SK-N-SH (cell line): Measurements from ENCODE around the gene PBXIP1. TPM values are rescaled to one million over a fixed set of nuclear protein-coding genes. Genes with fewer than 3 reads are reported as not detected.

Experiments used
- CHD2 ChIP-seq: fragments of 150-350 bp; IDR thresholded peaks from 2 replicates; pipeline ENCODE4 v1.6.1; 2018; ENCODE audit warnings: low read length; ENCODE audit not compliant: partially characterized antibody
- ELF1 ChIP-seq: IDR thresholded peaks from 2 replicates; pipeline ENCODE4 v1.4.0; 2012
- EZH2phosphoT487 ChIP-seq: fragments of 200-600 bp; sonication (generic); IDR thresholded peaks from 2 replicates; pipeline ENCODE4 v1.6.1; 2017; ENCODE audit warnings: low read depth, mixed run types, mild to moderate bottlenecking, antibody characterized with exemption, moderate library complexity, borderline replicate concordance
- FOXM1 ChIP-seq: IDR thresholded peaks from 2 replicates; pipeline ENCODE4 v1.4.0; 2012; ENCODE audit warnings: low read depth, mild to moderate bottlenecking
- GATA2 ChIP-seq: sonication (generic); formaldehyde crosslinking; IDR thresholded peaks from 2 replicates; pipeline ENCODE4 v1.5.0; 2020; ENCODE audit warnings: mild to moderate bottlenecking, missing genetic modification reagents
- JUND ChIP-seq: IDR thresholded peaks from 2 replicates; pipeline ENCODE4 v1.4.0; 2012
- MAX ChIP-seq: IDR thresholded peaks from 2 replicates; pipeline ENCODE4 v1.4.0; 2012; ENCODE audit warnings: low read depth
- MEF2A ChIP-seq: IDR thresholded peaks from 2 replicates; pipeline ENCODE4 v1.4.0; 2012; ENCODE audit warnings: low read depth, borderline replicate concordance
- MXI1 ChIP-seq: IDR thresholded peaks from 2 replicates; pipeline ENCODE4 v1.6.1; 2012; ENCODE audit warnings: mild to moderate bottlenecking, low read depth, low read length, improper control_type of control experiment
- PBX3 ChIP-seq: IDR thresholded peaks from 2 replicates; pipeline ENCODE4; 2012
- POLR2AphosphoS5 ChIP-seq: IDR thresholded peaks from 2 replicates; pipeline ENCODE4 v1.6.1; 2012; ENCODE audit warnings: low read depth, low read length
- RAD21 ChIP-seq: IDR thresholded peaks from 2 replicates; pipeline ENCODE4 v1.6.1; 2012; ENCODE audit warnings: mild to moderate bottlenecking, low read length
- RCOR1 ChIP-seq: fragments of 150-350 bp; IDR thresholded peaks from 2 replicates; pipeline ENCODE4 v1.6.1; 2017; ENCODE audit warnings: antibody characterized with exemption, low read length
- REST ChIP-seq: IDR thresholded peaks from 2 replicates; pipeline ENCODE4 v1.6.1; 2012; ENCODE audit warnings: mild to moderate bottlenecking, low read depth, low read length, moderate library complexity
- RFX5 ChIP-seq: IDR thresholded peaks from 2 replicates; pipeline ENCODE4 v1.6.1; 2012; ENCODE audit warnings: mild to moderate bottlenecking, improper control_type of control experiment, low read length
- RXRA ChIP-seq: IDR thresholded peaks from 2 replicates; pipeline ENCODE4 v1.4.0; 2012; ENCODE audit warnings: low read depth, mild to moderate bottlenecking, borderline replicate concordance
- TAF1 ChIP-seq: IDR thresholded peaks from 2 replicates; pipeline ENCODE4 v1.6.1; 2012; ENCODE audit warnings: low read depth, mild to moderate bottlenecking, low read length, moderate library complexity, borderline replicate concordance
- TEAD4 ChIP-seq: IDR thresholded peaks from 2 replicates; pipeline ENCODE4 v1.4.0; 2012; ENCODE audit warnings: mild to moderate bottlenecking, borderline replicate concordance; ENCODE audit not compliant: insufficient read depth
- ZBTB33 ChIP-seq: IDR thresholded peaks from 2 replicates; pipeline ENCODE4 v1.4.0; 2012; ENCODE audit warnings: low read depth, borderline replicate concordance
- polyA plus RNA-seq, 3 experiments: library from polyadenylated mRNA; depleted of rRNA; stranded (reverse); fragments of >200 nt; gene quantifications; 2 replicates each; pipeline ENCODE4 v1.2.3, GENCODE V29; 2012

Gene PBXIP1
- polyA plus RNA-seq, 1 of the 3 experiments (the other 2 are of a cell fraction) = 55.9 TPM

GRCh38 chr1:154973344-154974101 is 17.6 kb upstream of the PBXIP1 start (continued):
- TF ChIP-seq TAF1 = peak; percentile 43; the same call in 1 of the 2 replicates
- TF ChIP-seq RFX5 = no peak
- TF ChIP-seq REST = no peak
- TF ChIP-seq MEF2A = no peak
- TF ChIP-seq PBX3 = no peak
- no peak for TF ChIP-seq JUND
- TF ChIP-seq CHD2 = no peak
- no peak for TF ChIP-seq ZBTB33
- peak; percentile 90 for TF ChIP-seq POLR2AphosphoS5
- TF ChIP-seq EZH2phosphoT487 = no peak
- 0 out of 2 replicates have a peak, but pooled peaks have one; percentile 32 for TF ChIP-seq RXRA
- peak; percentile 37; the same call in 1 of the 2 replicates for TF ChIP-seq MXI1
- peak; percentile 14; the same call in 1 of the 2 replicates for TF ChIP-seq RCOR1
- TF ChIP-seq ELF1 = no peak
- TF ChIP-seq FOXM1 = no peak
- peak; percentile 40; the same call in 1 of the 2 replicates for TF ChIP-seq MAX
- TF ChIP-seq RAD21 = peak; percentile 33
- TF ChIP-seq GATA2 = peak; percentile 9
- no peak for TF ChIP-seq TEAD4
